ENCODE results near the gene LIPE. TPM values are rescaled to one million over a fixed set of nuclear protein-coding genes. Genes with fewer than 3 reads are reported as not detected.

LIPE gene
- total RNA-seq, 4 donors from 2014 or later, result 77.1 to 717 (median 234) TPM

- WGBS, 2 donors, result 47 to 60% methylated on average over 16 to 17 of the region's 17 CpGs
- Histone ChIP-seq H3K27me3 (peaks cover 0 to 37% of the 10 kb centered on the region in 2 donors), H3K36me3 (no peaks in the 10 kb centered on the region), H3K4me3 (peak overlapping the region; percentile 50 to 64 (median 57)), H3K4me1 (peaks cover 0 to 40% (median 11%) of the 10 kb centered on the region in 4 donors), H3K9me3 (no peaks in the 10 kb centered on the region), H3K27ac (peak overlapping the region in 2 of 4 donors; percentile 71 to 75)
- DNase-seq (ENCODE audit: low spot score in 2 of 2), result no peak
- TF ChIP-seq, protein P1, sequence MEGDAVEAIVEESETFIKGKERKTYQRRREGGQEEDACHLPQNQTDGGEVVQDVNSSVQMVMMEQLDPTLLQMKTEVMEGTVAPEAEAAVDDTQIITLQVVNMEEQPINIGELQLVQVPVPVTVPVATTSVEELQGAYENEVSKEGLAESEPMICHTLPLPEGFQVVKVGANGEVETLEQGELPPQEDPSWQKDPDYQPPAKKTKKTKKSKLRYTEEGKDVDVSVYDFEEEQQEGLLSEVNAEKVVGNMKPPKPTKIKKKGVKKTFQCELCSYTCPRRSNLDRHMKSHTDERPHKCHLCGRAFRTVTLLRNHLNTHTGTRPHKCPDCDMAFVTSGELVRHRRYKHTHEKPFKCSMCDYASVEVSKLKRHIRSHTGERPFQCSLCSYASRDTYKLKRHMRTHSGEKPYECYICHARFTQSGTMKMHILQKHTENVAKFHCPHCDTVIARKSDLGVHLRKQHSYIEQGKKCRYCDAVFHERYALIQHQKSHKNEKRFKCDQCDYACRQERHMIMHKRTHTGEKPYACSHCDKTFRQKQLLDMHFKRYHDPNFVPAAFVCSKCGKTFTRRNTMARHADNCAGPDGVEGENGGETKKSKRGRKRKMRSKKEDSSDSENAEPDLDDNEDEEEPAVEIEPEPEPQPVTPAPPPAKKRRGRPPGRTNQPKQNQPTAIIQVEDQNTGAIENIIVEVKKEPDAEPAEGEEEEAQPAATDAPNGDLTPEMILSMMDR (IDR thresholded peaks at IDR 0.05), result no peak
- no peak for TF ChIP-seq EP300 (IDR thresholded peaks at IDR 0.05)
- no peak for TF ChIP-seq POLR2A (IDR thresholded peaks at IDR 0.05)
Observed at GRCh38 chr19:42422092-42422900, 4.9 kb downstream of the LIPE start.

GRCh38 chr19:42421591-42422031 lies 5.6 kb downstream of the LIPE start:
- Histone ChIP-seq H3K27ac (peak overlapping the region in 1 of 4 donors; percentile 45), H3K4me3 (no peak overlapping the region), H3K27me3 (peaks cover 0 to 37% of the 10 kb centered on the region in 2 donors), H3K4me1 (peaks cover 0 to 40% (median 11%) of the 10 kb centered on the region in 4 donors), H3K36me3 (no peaks in the 10 kb centered on the region), H3K9me3 (no peaks in the 10 kb centered on the region)
- no peak for DNase-seq (ENCODE audit: low spot score in 2 of 2)
- TF ChIP-seq POLR2A (IDR thresholded peaks at IDR 0.05) (no peak), EP300 (IDR thresholded peaks at IDR 0.05) (peak in 1 of 2 donors; percentile 30)
- 75 to 87% methylated on average over 9 of the region's 9 CpGs for WGBS, 2 donors

- DNase-seq (ENCODE audit: low spot score in 2 of 2), result no peak
- Histone ChIP-seq H3K9me3 (no peaks in the 10 kb centered on the region), H3K27ac (peak overlapping the region in 1 of 4 donors; percentile 45), H3K27me3 (peaks cover 0 to 37% of the 10 kb centered on the region in 2 donors), H3K36me3 (no peaks in the 10 kb centered on the region), H3K4me3 (no peak overlapping the region), H3K4me1 (peaks cover 0 to 40% (median 11%) of the 10 kb centered on the region in 4 donors)
- TF ChIP-seq, protein P1 (IDR thresholded peaks at IDR 0.05), result no peak
- TF ChIP-seq EP300 (IDR thresholded peaks at IDR 0.05) (no peak), POLR2A (IDR thresholded peaks at IDR 0.05) (no peak)
- 77 to 78% methylated on average over 4 of the region's 4 CpGs for WGBS, 2 donors
Observed at GRCh38 chr19:42421101-42421500, 6.1 kb downstream of the LIPE start.

- no peaks in the 10 kb centered on the region for H3K36me3 ChIP-seq
- H3K9me3 ChIP-seq, result no peaks in the 10 kb centered on the region
- H3K4me1 ChIP-seq, result peaks cover 0 to 40% (median 11%) of the 10 kb centered on the region in 4 donors
- H3K27ac ChIP-seq, result no peak overlapping the region
- peaks cover 0 to 28% of the 10 kb centered on the region in 2 donors for H3K27me3 ChIP-seq
- DNase-seq (ENCODE audit: low spot score in 2 of 2), result no peak
- no peak overlapping the region for H3K4me3 ChIP-seq
- 36 to 39% methylated on average over 10 of the region's 10 CpGs for WGBS, 2 donors
- TF ChIP-seq EP300 (IDR thresholded peaks at IDR 0.05) (no peak), POLR2A (IDR thresholded peaks at IDR 0.05) (no peak)
- TF ChIP-seq, protein P1 (IDR thresholded peaks at IDR 0.05), result peak; percentile 17 to 37 (median 27)
Observed at GRCh38 chr19:42420055-42420544, 7.1 kb downstream of the LIPE start.

DNA sequence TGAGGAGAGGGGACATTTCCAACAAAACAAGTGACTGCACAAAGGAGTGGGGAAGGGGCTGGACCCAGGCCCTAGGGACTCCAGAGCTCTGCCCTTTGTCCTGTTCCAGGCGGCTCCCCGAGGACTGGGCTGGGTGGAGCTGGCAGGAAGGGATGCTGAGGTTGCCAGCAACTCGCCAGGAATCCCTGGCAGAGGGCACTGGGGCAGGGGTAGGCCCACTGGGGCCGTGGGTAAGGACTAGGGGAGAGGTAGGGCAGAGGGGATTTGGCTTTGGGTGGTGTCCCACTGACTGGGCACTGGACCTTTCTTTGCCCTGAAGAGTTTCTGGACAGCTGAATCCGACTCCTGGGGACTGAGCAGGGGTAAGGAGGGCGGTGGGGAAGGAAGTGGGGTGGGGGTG lies 7.9 kb downstream of the LIPE start:
- Histone ChIP-seq H3K4me1 (peaks cover 0 to 35% (median 10%) of the 10 kb centered on the region in 4 donors), H3K9me3 (no peaks in the 10 kb centered on the region), H3K27me3 (peaks cover 0 to 20% of the 10 kb centered on the region in 2 donors), H3K36me3 (no peaks in the 10 kb centered on the region), H3K27ac (no peak overlapping the region), H3K4me3 (no peak overlapping the region)
- 60 to 78% methylated on average over 6 of the region's 6 CpGs for WGBS, 2 donors
- DNase-seq (ENCODE audit: low spot score in 2 of 2), result no peak
- TF ChIP-seq EP300 (IDR thresholded peaks at IDR 0.05), result no peak
- TF ChIP-seq POLR2A (IDR thresholded peaks at IDR 0.05), result no peak
- TF ChIP-seq, protein P1 (IDR thresholded peaks at IDR 0.05), result no peak

All from tibial nerve (tissue), 4 donors.